OCI-LY1 (cell line): ENCODE data around the gene BIRC5.

Source experiments
- H2AFZ ChIP-seq: fragments of 200-600 bp; sonication (generic), shearing (Covaris generic); 2 replicates; pipeline ENCODE4 v1.6.0; 2014; ENCODE audit warnings: antibody characterized with exemption, mild to moderate bottlenecking, low read length
- H3F3A ChIP-seq: fragments of 200-600 bp; sonication (generic), shearing (Covaris generic); 2 replicates; pipeline ENCODE4 v1.6.0; 2014; ENCODE audit warnings: mild to moderate bottlenecking, antibody characterized with exemption, low read length, moderate library complexity; ENCODE audit not compliant: insufficient read depth
- H3K27ac ChIP-seq: fragments of 200-600 bp; sonication (generic); 2 replicates; pipeline ENCODE4 v1.5.1; 2014; ENCODE audit warnings: low read length, mixed run types, mild to moderate bottlenecking, low read depth; ENCODE audit not compliant: poor library complexity, severe bottlenecking
- H3K27me3 ChIP-seq: fragments of 200-600 bp; sonication (generic); 2 replicates; pipeline ENCODE4 v1.6.0; 2014; ENCODE audit warnings: antibody characterized with exemption, mild to moderate bottlenecking, low read length, moderate library complexity; ENCODE audit not compliant: insufficient read depth
- H3K36me3 ChIP-seq: fragments of 200-600 bp; sonication (generic); 2 replicates; pipeline ENCODE4 v1.6.1; 2014; ENCODE audit warnings: mild to moderate bottlenecking, antibody characterized with exemption, low read length, moderate library complexity, mixed read lengths; ENCODE audit not compliant: insufficient read depth
- H3K4me1 ChIP-seq: fragments of 200-600 bp; sonication (generic); 2 replicates; pipeline ENCODE4 v1.5.1; 2014; ENCODE audit warnings: mild to moderate bottlenecking, low read length, moderate library complexity; ENCODE audit not compliant: insufficient read depth, severe bottlenecking
- H3K4me2 ChIP-seq: fragments of 200-600 bp; sonication (generic), shearing (Covaris generic); 2 replicates; pipeline ENCODE4 v1.6.1; 2014; ENCODE audit warnings: low read length
- H3K4me3 ChIP-seq: fragments of 200-600 bp; sonication (generic); 2 replicates; pipeline ENCODE4 v1.5.1; 2014; ENCODE audit warnings: low read length, low read depth, mild to moderate bottlenecking, mixed read lengths; ENCODE audit not compliant: poor library complexity, severe bottlenecking
- H3K79me2 ChIP-seq: fragments of 200-600 bp; shearing (Covaris generic); 2 replicates; pipeline ENCODE4 v1.6.1; 2016; ENCODE audit warnings: mixed run types, low read length, mixed read lengths; ENCODE audit not compliant: insufficient read depth
- H3K9ac ChIP-seq: fragments of 200-600 bp; sonication (generic), shearing (Covaris generic); 2 replicates; pipeline ENCODE4 v1.6.1; 2014; ENCODE audit warnings: mild to moderate bottlenecking, low read length, mixed read lengths
- H3K9me2 ChIP-seq: fragments of 200-600 bp; sonication (generic), shearing (Covaris generic); 2 replicates; pipeline ENCODE4 v1.6.1; 2014; ENCODE audit warnings: low read depth, mild to moderate bottlenecking, low read length, mixed read lengths
- H3K9me3 ChIP-seq: fragments of 200-600 bp; shearing (Covaris generic); 2 replicates; pipeline ENCODE4 v1.6.1; 2014; ENCODE audit warnings: low read length, mixed read lengths
- H4K20me1 ChIP-seq: fragments of 200-600 bp; sonication (generic), shearing (Covaris generic); 2 replicates; pipeline ENCODE4 v1.6.0; 2016; ENCODE audit warnings: mild to moderate bottlenecking, low read length; ENCODE audit not compliant: insufficient read depth
- EZH2 ChIP-seq: fragments of 200-600 bp; sonication (generic), shearing (Covaris generic); IDR thresholded peaks from 2 replicates; pipeline ENCODE4 v1.8.0; 2017; ENCODE audit warnings: borderline replicate concordance, mixed run types, mild to moderate bottlenecking, antibody characterized with exemption, low read length, moderate library complexity, mixed read lengths
- TF ChIP-seq, protein P1 (sequence below): fragments of 200-600 bp; sonication (generic), shearing (Covaris generic); IDR thresholded peaks from 2 replicates; pipeline ENCODE4 v1.5.1; 2017; ENCODE audit warnings: mild to moderate bottlenecking, antibody characterized with exemption, low read length, moderate library complexity, mixed read lengths

BIRC5 gene

GRCh38 chr17:78255029-78255656 is 41.1 kb downstream of the BIRC5 start:
- peaks cover 37% of the 10 kb centered on the region for H3K4me1 ChIP-seq
- no peak overlapping the region for H3K4me2 ChIP-seq

GRCh38 chr17:78255953-78256706 is 42.1 kb downstream of the BIRC5 start:
- Histone ChIP-seq H4K20me1 (no peaks in the 10 kb centered on the region), H3K4me1 (peaks cover 29% of the 10 kb centered on the region), H3F3A (no peaks in the 10 kb centered on the region), H3K9ac (no peak overlapping the region), H3K4me3 (no peak overlapping the region), H3K36me3 (no peaks in the 10 kb centered on the region), H3K79me2 (no peaks in the 10 kb centered on the region), H3K27me3 (peaks cover 12% of the 10 kb centered on the region; the same call in 1 of the 2 replicates), H3K9me3 (no peaks in the 10 kb centered on the region), H3K4me2 (no peak overlapping the region), H2AFZ (no peak overlapping the region), H3K9me2 (no peaks in the 10 kb centered on the region), H3K27ac (no peak overlapping the region)
- TF ChIP-seq EZH2 = no peak
- TF ChIP-seq, protein P1, sequence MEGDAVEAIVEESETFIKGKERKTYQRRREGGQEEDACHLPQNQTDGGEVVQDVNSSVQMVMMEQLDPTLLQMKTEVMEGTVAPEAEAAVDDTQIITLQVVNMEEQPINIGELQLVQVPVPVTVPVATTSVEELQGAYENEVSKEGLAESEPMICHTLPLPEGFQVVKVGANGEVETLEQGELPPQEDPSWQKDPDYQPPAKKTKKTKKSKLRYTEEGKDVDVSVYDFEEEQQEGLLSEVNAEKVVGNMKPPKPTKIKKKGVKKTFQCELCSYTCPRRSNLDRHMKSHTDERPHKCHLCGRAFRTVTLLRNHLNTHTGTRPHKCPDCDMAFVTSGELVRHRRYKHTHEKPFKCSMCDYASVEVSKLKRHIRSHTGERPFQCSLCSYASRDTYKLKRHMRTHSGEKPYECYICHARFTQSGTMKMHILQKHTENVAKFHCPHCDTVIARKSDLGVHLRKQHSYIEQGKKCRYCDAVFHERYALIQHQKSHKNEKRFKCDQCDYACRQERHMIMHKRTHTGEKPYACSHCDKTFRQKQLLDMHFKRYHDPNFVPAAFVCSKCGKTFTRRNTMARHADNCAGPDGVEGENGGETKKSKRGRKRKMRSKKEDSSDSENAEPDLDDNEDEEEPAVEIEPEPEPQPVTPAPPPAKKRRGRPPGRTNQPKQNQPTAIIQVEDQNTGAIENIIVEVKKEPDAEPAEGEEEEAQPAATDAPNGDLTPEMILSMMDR = no peak

More at GRCh38 chr17:78255029-78255656, 41.1 kb downstream of the BIRC5 start:
- no peak overlapping the region for H3K9ac ChIP-seq
- no peaks in the 10 kb centered on the region for H3K9me3 ChIP-seq
- no peaks in the 10 kb centered on the region for H3K9me2 ChIP-seq
- H3K27me3 ChIP-seq = peaks cover 12% of the 10 kb centered on the region; the same call in 1 of the 2 replicates
- H2AFZ ChIP-seq = no peak overlapping the region
- H3K79me2 ChIP-seq = no peaks in the 10 kb centered on the region
- H3K27ac ChIP-seq = no peak overlapping the region
- H3K36me3 ChIP-seq = no peaks in the 10 kb centered on the region
- H3K4me3 ChIP-seq = no peak overlapping the region
- H3F3A ChIP-seq = no peaks in the 10 kb centered on the region
- no peaks in the 10 kb centered on the region for H4K20me1 ChIP-seq
- TF ChIP-seq, protein P1 = no peak
- no peak for TF ChIP-seq EZH2

DNA sequence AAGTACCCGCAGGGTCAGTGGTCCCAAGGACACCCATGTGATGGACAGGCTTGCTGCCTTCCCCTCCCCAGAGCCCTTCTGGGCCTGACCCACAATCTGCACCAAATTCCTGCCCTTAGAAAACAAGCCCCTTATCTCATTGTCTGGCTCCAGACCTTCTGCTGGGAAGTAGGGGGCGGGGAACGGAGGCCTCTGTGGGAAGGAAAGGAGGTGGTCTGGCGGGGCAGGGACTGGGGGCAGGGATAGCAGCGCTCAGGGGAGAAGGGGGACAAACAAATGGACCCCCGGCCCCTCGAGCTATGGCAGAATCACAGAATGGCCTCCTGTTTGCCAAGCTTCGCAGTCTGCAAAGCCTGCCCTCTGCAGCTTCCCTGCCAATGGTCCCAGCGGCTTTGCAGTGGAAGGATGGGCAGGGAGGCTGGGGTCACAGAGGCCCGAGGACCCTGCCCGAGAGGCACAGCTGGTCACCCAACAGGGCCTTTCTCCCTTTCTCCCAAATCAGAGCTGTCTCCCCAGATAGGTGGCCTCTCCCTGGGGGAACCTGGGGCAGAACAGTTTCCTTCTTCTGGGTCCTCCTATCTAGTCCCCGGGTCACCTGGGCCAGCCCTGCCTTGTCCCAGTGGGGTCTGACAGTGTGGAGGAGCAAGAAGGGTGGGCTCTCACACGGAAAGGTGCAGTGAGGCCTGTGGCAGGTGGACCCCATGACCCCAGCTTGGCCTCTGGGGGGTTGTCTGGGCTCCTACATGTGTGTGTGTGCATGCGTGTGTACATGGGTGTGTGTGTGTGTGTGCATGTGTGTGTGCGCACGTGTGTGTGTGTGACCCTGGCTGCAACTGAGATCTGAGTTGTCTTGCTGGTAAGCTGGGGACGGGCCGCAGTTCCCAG is 42.9 kb downstream of the BIRC5 start:
- H3K27ac ChIP-seq = no peak overlapping the region
- H3K27me3 ChIP-seq = peaks cover 12% of the 10 kb centered on the region; the same call in 1 of the 2 replicates
- H3K4me2 ChIP-seq = no peak overlapping the region
- H3K4me1 ChIP-seq = peaks cover 21% of the 10 kb centered on the region
- H3K36me3 ChIP-seq = no peaks in the 10 kb centered on the region
- H3K79me2 ChIP-seq = no peaks in the 10 kb centered on the region
- no peak overlapping the region for H2AFZ ChIP-seq
- no peak for TF ChIP-seq EZH2
- TF ChIP-seq, protein P1 = no peak
- H3K9ac ChIP-seq = no peak overlapping the region
- H3F3A ChIP-seq = no peaks in the 10 kb centered on the region
- no peaks in the 10 kb centered on the region for H3K9me3 ChIP-seq
- H3K4me3 ChIP-seq = no peak overlapping the region
- no peaks in the 10 kb centered on the region for H3K9me2 ChIP-seq
- H4K20me1 ChIP-seq = no peaks in the 10 kb centered on the region
